Heart left ventricle (tissue), 13 donors: ENCODE measurements around the gene KLRC4.

ENCODE experiments used
- POLR2A ChIP-seq, 2 donors: fragments of 450-650 bp; IDR thresholded peaks; one replicate each; pipeline ENCODE4 v1.6.1; 2017; ENCODE audit warnings: antibody characterized with exemption in 2 of 2, mild to moderate bottlenecking in 2 of 2, moderate library complexity in 2 of 2
- TF ChIP-seq, protein P1 (sequence below), 12 donors: fragments of 200-600 bp; sonication (generic) in 4 of 12; IDR thresholded peaks; one replicate each; pipeline versions ENCODE4 v1.5.0 to v1.8.0; 2018 to 2022; ENCODE audit warnings: antibody characterized with exemption in 12 of 12, mild to moderate bottlenecking in 5 of 12
- donor health status: ischemic (EF 13 %, LVEDD 7.1; RV severe dilation, severe dysfunction).
- donor health status: DM: no; HTN: yes; CAD: no.
- donor health status: DM: no; HTN: no; CAD: no.
- donor health status: ischemic (EF 25% LVEDD 6.9; RV normal size, moderate dysfunction).
- donor health status: ischemic (EF 25% LVEDD 5.7; RV mildly dilated, moderate dysfunction).
- donor health status: ischemic (EF 35%, LVEDD 5.7; RV mildly dilated, moderate dysfunction).
- donor health status: nonischemic (EF 11% LVEDD 7.7; RV severe dilation, severe dysfunction).
- donor health status: DM: yes; HTN: yes; CAD: no.
- donor health status: PGD.
- donor health status: ischemic (EF 29% LVEDD 5.4; RV normal size, mild dysfunction).
- donor health status: nonischemic (EF 23%, LVEDD 6.1; RV moderate dilation, normal function).

DNA sequence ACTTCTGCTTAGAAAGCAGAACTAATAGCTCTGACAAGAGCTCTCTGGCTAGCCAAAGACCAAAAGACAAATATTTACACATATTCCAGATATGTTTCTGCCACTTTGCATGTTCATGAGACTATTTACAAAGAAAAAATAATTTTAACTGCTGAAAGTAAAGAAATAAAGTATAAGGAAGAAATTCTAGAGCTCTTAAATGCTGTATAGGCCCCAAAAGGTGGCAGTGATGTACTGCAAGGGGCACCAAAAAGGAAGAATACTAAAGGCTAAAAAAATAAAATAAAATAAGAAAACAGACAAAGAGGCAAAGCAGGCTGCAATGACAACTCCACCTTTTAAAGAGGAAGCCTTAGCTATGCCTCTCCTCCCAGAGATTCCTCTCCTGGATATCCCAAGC lies 42.7 kb downstream of the KLRC4 start:
- TF ChIP-seq, protein P1, sequence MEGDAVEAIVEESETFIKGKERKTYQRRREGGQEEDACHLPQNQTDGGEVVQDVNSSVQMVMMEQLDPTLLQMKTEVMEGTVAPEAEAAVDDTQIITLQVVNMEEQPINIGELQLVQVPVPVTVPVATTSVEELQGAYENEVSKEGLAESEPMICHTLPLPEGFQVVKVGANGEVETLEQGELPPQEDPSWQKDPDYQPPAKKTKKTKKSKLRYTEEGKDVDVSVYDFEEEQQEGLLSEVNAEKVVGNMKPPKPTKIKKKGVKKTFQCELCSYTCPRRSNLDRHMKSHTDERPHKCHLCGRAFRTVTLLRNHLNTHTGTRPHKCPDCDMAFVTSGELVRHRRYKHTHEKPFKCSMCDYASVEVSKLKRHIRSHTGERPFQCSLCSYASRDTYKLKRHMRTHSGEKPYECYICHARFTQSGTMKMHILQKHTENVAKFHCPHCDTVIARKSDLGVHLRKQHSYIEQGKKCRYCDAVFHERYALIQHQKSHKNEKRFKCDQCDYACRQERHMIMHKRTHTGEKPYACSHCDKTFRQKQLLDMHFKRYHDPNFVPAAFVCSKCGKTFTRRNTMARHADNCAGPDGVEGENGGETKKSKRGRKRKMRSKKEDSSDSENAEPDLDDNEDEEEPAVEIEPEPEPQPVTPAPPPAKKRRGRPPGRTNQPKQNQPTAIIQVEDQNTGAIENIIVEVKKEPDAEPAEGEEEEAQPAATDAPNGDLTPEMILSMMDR (IDR thresholded peaks at IDR 0.05): peak in 1 of 12 donors; percentile 13
- TF ChIP-seq POLR2A (IDR thresholded peaks at IDR 0.05): no peak
